Panc1 (cell line): Measurements from ENCODE around the gene STXBP1. TPM values are rescaled to one million over a fixed set of nuclear protein-coding genes. Genes with fewer than 3 reads are reported as not detected.

Source experiments
- ATAC-seq: fragments of 200-7000 bp; cut with Tn5 transposase; 2 replicates; pipeline ENCODE4 v1.9.1; 2020; ENCODE audit warnings: mild to moderate bottlenecking, moderate library complexity
- BruUV-seq: library from RNA; stranded (reverse); fragments of 400-500 nt; replicated peaks from 2 replicates; lab custom pipeline; 2021; lab: Mats Ljungman, UMichigan
- CTCF ChIA-PET: fragments of 300-600 bp; sonication (Branson Sonifier 250); formaldehyde crosslinking; loops from one replicate; lab custom pipeline; 2022; ENCODE audit warnings: antibody characterized with exemption; lab: Charles Lee
- POLR2A ChIA-PET: fragments of 300-600 bp; sonication (Branson Sonifier 250); formaldehyde crosslinking; loops from one replicate; lab custom pipeline; 2022; ENCODE audit warnings: antibody characterized with exemption; lab: Charles Lee
- DNase-seq: peaks from one replicate; pipeline ENCODE4 v3.0.0-alpha.2; 2010; ENCODE audit warnings: low read depth, low spot score
- H3K27ac ChIP-seq: 2 replicates; pipeline ENCODE4 v1.5.1; 2011; ENCODE audit warnings: mild to moderate bottlenecking, low read length, inconsistent platforms
- H3K27me3 ChIP-seq: fragments of 200-500 bp; sonication (Bioruptor generic); 2 replicates; pipeline ENCODE4 v1.6.0; 2014; ENCODE audit warnings: low read length, inconsistent platforms; ENCODE audit not compliant: control insufficient read depth, insufficient read depth
- H3K36me3 ChIP-seq: fragments of 200-500 bp; sonication (Bioruptor generic); 2 replicates; pipeline ENCODE4 v1.5.1; 2014; ENCODE audit warnings: inconsistent platforms, mild to moderate bottlenecking, low read length, moderate library complexity; ENCODE audit not compliant: control insufficient read depth, insufficient read depth
- H3K4me1 ChIP-seq: 2 replicates; pipeline ENCODE4 v1.5.1; 2011; ENCODE audit warnings: inconsistent platforms, mild to moderate bottlenecking, low read length, moderate library complexity; ENCODE audit not compliant: control insufficient read depth, insufficient read depth
- H3K4me3 ChIP-seq, 2 experiments: 2 replicates each; pipeline ENCODE4 v1.5.1; 2011 to 2012; ENCODE audit warnings: low read depth in 2 of 2, low read length in 2 of 2, mild to moderate bottlenecking in 2 of 2, inconsistent platforms in 1 of 2, moderate library complexity in 1 of 2
- H3K9me3 ChIP-seq: fragments of 200-500 bp; sonication (Bioruptor generic); 2 replicates; pipeline ENCODE4 v1.5.1; 2014; ENCODE audit warnings: low read depth, mild to moderate bottlenecking, inconsistent platforms, low read length, moderate library complexity; ENCODE audit not compliant: control insufficient read depth, insufficient read depth
- CTCF ChIP-seq: fragments of 450-650 bp; IDR thresholded peaks from 2 replicates; pipeline ENCODE4 v1.5.1; 2017; ENCODE audit warnings: mild to moderate bottlenecking
- POLR2AphosphoS5 ChIP-seq: IDR thresholded peaks from 2 replicates; pipeline ENCODE4 v1.6.1; 2012; ENCODE audit warnings: mild to moderate bottlenecking, low read depth, low read length, moderate library complexity
- REST ChIP-seq, 2 experiments: IDR thresholded peaks; 2 replicates each; pipeline ENCODE4 v1.6.1; 2011 to 2012; ENCODE audit warnings: low read depth in 2 of 2, control low read depth in 1 of 2, low read length in 1 of 2, mild to moderate bottlenecking in 1 of 2, moderate library complexity in 1 of 2; ENCODE audit not compliant: insufficient read depth in 1 of 2
- SIN3A ChIP-seq: IDR thresholded peaks from 2 replicates; pipeline ENCODE4 v1.6.1; 2012; ENCODE audit warnings: low read depth, mild to moderate bottlenecking, low read length, moderate library complexity, borderline replicate concordance; ENCODE audit not compliant: insufficient read depth
- TCF7L2 ChIP-seq: IDR thresholded peaks from 2 replicates; pipeline ENCODE4 v1.6.1; 2011; ENCODE audit warnings: mild to moderate bottlenecking, low read depth, low read length, inconsistent platforms
- in situ Hi-C: cut with HindIII; loops from 2 replicates; pipeline ENCODE4 v1.10.0; 2016; ENCODE audit warnings: low sequenced_read_pairs, low pct_unique_long_range_greater_than_20kb
- intact Hi-C: fragments of 100-400 bp; cut with micrococcal nuclease; formaldehyde crosslinking; loops from one replicate; pipeline ENCODE4 v1.10.0; 2022; ENCODE audit not compliant: unreplicated experiment
- total RNA-seq: library from RNA; stranded (reverse); gene quantifications from one replicate; pipeline ENCODE4 v1.2.1, GENCODE V29; 2021; ENCODE audit not compliant: unreplicated experiment

Gene STXBP1
- total RNA-seq, 1 experiment from 2014 or later: 67.5 TPM

GRCh38 chr9:127714020-127714750 lies 102.1 kb downstream of the STXBP1 start:
- H3K27ac ChIP-seq: peak overlapping the region; percentile 44
- TF ChIP-seq POLR2AphosphoS5 (no peak), SIN3A (no peak), CTCF (no peak), TCF7L2 (no peak), REST (IDR thresholded peaks at IDR 0.05; ENCODE audit: insufficient read depth in 1 of 2, low read depth in 2 of 2, low read length in 1 of 2) (no peak)
- no TSS peak for BruUV-seq
- peaks cover 11% of the 10 kb centered on the region for H3K4me1 ChIP-seq
- H3K4me3 ChIP-seq: peak overlapping the region; percentile 49 to 86
- in situ Hi-C loops (no loop called here), intact Hi-C loops (no loop called here)
- H3K9me3 ChIP-seq: no peaks in the 10 kb centered on the region
- ChIA-PET POLR2A (no interaction called here), CTCF (no interaction called here)
- H3K27me3 ChIP-seq: no peaks in the 10 kb centered on the region
- H3K36me3 ChIP-seq: peaks cover 3% of the 10 kb centered on the region; the same call in 1 of the 2 replicates
- DNase-seq (no peak), ATAC-seq (no peak)

- in situ Hi-C loops: no loop called here
- H3K4me3 ChIP-seq: peak overlapping the region; percentile 75 to 86
- peaks cover 3% of the 10 kb centered on the region; the same call in 1 of the 2 replicates for H3K36me3 ChIP-seq
- intact Hi-C loops: no loop called here
- no peak for DNase-seq
- BruUV-seq: TSS peak; percentile 84
- CTCF ChIA-PET: no interaction called here
- peak; percentile 24 for ATAC-seq
- H3K27me3 ChIP-seq: no peaks in the 10 kb centered on the region
- POLR2A ChIA-PET: no interaction called here
- H3K27ac ChIP-seq: peak overlapping the region; percentile 54; the same call in 1 of the 2 replicates
- peaks cover 11% of the 10 kb centered on the region for H3K4me1 ChIP-seq
- H3K9me3 ChIP-seq: no peaks in the 10 kb centered on the region
- TF ChIP-seq REST (IDR thresholded peaks at IDR 0.05; ENCODE audit: insufficient read depth in 1 of 2, low read depth in 2 of 2, low read length in 1 of 2) (no peak), POLR2AphosphoS5 (no peak), TCF7L2 (no peak), SIN3A (no peak), CTCF (no peak)
These were observed 102.9 kb downstream of the STXBP1 start for GRCh38 chr9:127714951-127715469.
